ENCODE results near the gene TUSC7. TPM values are rescaled to one million over a fixed set of nuclear protein-coding genes. Genes with fewer than 3 reads are reported as not detected.

TUSC7 gene
- total RNA-seq, 6 experiments from 2014 or later, result not detected

DNA sequence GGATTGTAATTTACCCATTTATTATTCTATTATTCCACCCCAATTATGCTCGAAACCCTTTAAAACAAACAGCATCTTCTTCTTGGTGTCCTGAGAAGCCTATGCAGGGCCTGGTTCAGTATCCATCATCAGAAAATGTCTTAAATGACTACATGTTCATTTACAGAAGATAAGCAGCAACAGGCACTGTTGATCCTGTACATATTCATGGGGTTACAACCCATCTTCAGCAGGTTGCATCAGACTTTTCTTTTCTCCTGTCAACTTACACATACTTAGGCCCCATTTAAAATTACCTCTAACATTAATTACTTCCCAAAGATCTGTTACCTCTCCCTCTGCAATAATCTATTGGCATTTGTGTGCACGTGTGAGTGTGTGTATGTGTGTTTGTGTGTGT, 18.9 kb downstream of the TUSC7 start:
- Histone ChIP-seq H3K36me3 (no peaks in the 10 kb centered on the region), H3K27me3 (no peaks in the 10 kb centered on the region), H3K27ac (no peak overlapping the region), H3K4me3 (no peak overlapping the region), H3K4me1 (no peaks in the 10 kb centered on the region), H3K9me3 (no peaks in the 10 kb centered on the region)
- intact Hi-C loops (cut with DNase I), result no loop called here
- WGBS (ENCODE audit: insufficient coverage, low coverage, low lambda C conversion rate, missing lambda C conversion rate), result 33% methylated on average over 2 of the region's 2 CpGs
- no peak for TF ChIP-seq CTCF (IDR thresholded peaks at IDR 0.05)
- no peak for TF ChIP-seq POLR2A (IDR thresholded peaks at IDR 0.05)
- ATAC-seq, result no peak
- DNase-seq, result no peak

GRCh38 chr3:116734243-116734642, 24.7 kb downstream of the TUSC7 start:
- H3K36me3 ChIP-seq, result no peaks in the 10 kb centered on the region
- no peak overlapping the region for H3K4me3 ChIP-seq
- DNase-seq, result no peak
- H3K4me1 ChIP-seq, result no peaks in the 10 kb centered on the region
- no peaks in the 10 kb centered on the region for H3K27me3 ChIP-seq
- H3K9me3 ChIP-seq, result no peaks in the 10 kb centered on the region
- ATAC-seq, result no peak
- intact Hi-C loops (cut with DNase I), result no loop called here
- 69% methylated on average over 1 of the region's 2 CpGs for WGBS (ENCODE audit: insufficient coverage, low coverage, low lambda C conversion rate, missing lambda C conversion rate)
- H3K27ac ChIP-seq, result no peak overlapping the region
- TF ChIP-seq POLR2A (IDR thresholded peaks at IDR 0.05) (no peak), CTCF (IDR thresholded peaks at IDR 0.05) (no peak)

GRCh38 chr3:116739678-116740077, 30.1 kb downstream of the TUSC7 start:
- H3K27ac ChIP-seq, result no peak overlapping the region
- WGBS (ENCODE audit: insufficient coverage, low coverage, low lambda C conversion rate, missing lambda C conversion rate), result 18% methylated on average over 2 of the region's 2 CpGs
- H3K27me3 ChIP-seq, result no peaks in the 10 kb centered on the region
- ATAC-seq, result no peak
- H3K4me3 ChIP-seq, result no peak overlapping the region
- H3K9me3 ChIP-seq, result no peaks in the 10 kb centered on the region
- no peaks in the 10 kb centered on the region for H3K4me1 ChIP-seq
- no peaks in the 10 kb centered on the region for H3K36me3 ChIP-seq
- no peak for DNase-seq
- intact Hi-C loops (cut with DNase I), result no loop called here
- no peak for TF ChIP-seq CTCF (IDR thresholded peaks at IDR 0.05)
- no peak for TF ChIP-seq POLR2A (IDR thresholded peaks at IDR 0.05)

GRCh38 chr3:116740293-116740692, 30.7 kb downstream of the TUSC7 start:
- ATAC-seq (no peak), DNase-seq (no peak)
- no peak for TF ChIP-seq POLR2A (IDR thresholded peaks at IDR 0.05)
- TF ChIP-seq CTCF (IDR thresholded peaks at IDR 0.05), result no peak
- intact Hi-C loops (cut with DNase I), result no loop called here
- Histone ChIP-seq H3K4me3 (no peak overlapping the region), H3K4me1 (no peaks in the 10 kb centered on the region), H3K27ac (no peak overlapping the region), H3K27me3 (no peaks in the 10 kb centered on the region), H3K36me3 (no peaks in the 10 kb centered on the region), H3K9me3 (no peaks in the 10 kb centered on the region)
- WGBS (ENCODE audit: insufficient coverage, low coverage, low lambda C conversion rate, missing lambda C conversion rate), result 36% methylated on average over 2 of the region's 2 CpGs

DNA sequence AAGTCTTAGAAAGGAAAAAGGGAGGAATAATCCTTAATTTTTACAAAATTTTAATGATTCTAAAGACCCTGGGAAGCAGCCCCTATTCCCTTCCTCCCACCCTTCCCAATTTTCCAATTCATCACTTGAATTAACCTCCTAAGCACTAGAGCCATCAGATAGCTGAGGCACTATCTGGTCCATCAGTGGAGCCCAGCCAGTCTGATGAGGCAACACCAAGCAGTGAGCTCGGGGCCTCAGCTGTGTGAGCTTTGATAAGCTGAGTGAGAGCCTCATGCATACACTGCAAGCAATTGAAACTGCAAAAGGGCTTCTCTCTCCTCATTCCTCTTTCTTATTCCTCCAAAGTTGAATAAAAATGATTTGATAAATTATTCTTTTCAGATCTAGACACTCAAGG, 31.9 kb downstream of the TUSC7 start:
- WGBS (ENCODE audit: insufficient coverage, low coverage, low lambda C conversion rate, missing lambda C conversion rate), result 9% methylated on average over 1 of the region's 1 CpG
- Histone ChIP-seq H3K4me1 (no peaks in the 10 kb centered on the region), H3K36me3 (no peaks in the 10 kb centered on the region), H3K9me3 (no peaks in the 10 kb centered on the region), H3K27me3 (no peaks in the 10 kb centered on the region), H3K27ac (no peak overlapping the region), H3K4me3 (no peak overlapping the region)
- TF ChIP-seq CTCF (IDR thresholded peaks at IDR 0.05), result no peak
- no peak for TF ChIP-seq POLR2A (IDR thresholded peaks at IDR 0.05)
- intact Hi-C loops (cut with DNase I), result no loop called here
- DNase-seq, result no peak
- no peak for ATAC-seq

Measured in right lobe of liver (tissue), 6 donors.